Glutamatergic neuron (in vitro differentiated cells): ENCODE results near the gene ANKRD28. TPM values are rescaled to one million over a fixed set of nuclear protein-coding genes. Genes with fewer than 3 reads are reported as not detected.

Source experiments
- DNase-seq: peaks from one replicate; pipeline ENCODE4 v3.0.0; 2022
- H3K27ac Mint-ChIP-seq: one replicate; pipeline ENCODE4 v1.8.0; 2020; ENCODE audit warnings: mild to moderate bottlenecking, mixed read lengths, inconsistent platforms; ENCODE audit not compliant: unreplicated experiment
- H3K27me3 Mint-ChIP-seq: one replicate; pipeline ENCODE4 v1.8.0; 2020; ENCODE audit warnings: mild to moderate bottlenecking, moderate library complexity, mixed read lengths, inconsistent platforms; ENCODE audit not compliant: unreplicated experiment
- H3K36me3 Mint-ChIP-seq: one replicate; pipeline ENCODE4 v1.8.0; 2020; ENCODE audit warnings: mild to moderate bottlenecking, mixed read lengths, inconsistent platforms; ENCODE audit not compliant: unreplicated experiment
- H3K4me1 Mint-ChIP-seq: one replicate; pipeline ENCODE4 v1.8.0; 2020; ENCODE audit warnings: mild to moderate bottlenecking, low read depth, mixed read lengths, inconsistent platforms; ENCODE audit not compliant: unreplicated experiment
- H3K4me3 Mint-ChIP-seq: one replicate; pipeline ENCODE4 v1.8.0; 2020; ENCODE audit warnings: mild to moderate bottlenecking, mixed read lengths, inconsistent platforms; ENCODE audit not compliant: unreplicated experiment
- H3K9me3 Mint-ChIP-seq: one replicate; pipeline ENCODE4 v1.8.0; 2020; ENCODE audit warnings: mild to moderate bottlenecking, moderate library complexity, mixed read lengths, inconsistent platforms; ENCODE audit not compliant: unreplicated experiment
- CTCF ChIP-seq: fragments of 200-600 bp; sonication (generic); IDR thresholded peaks from one replicate; pipeline ENCODE4 v1.5.0; 2021; ENCODE audit not compliant: partially characterized antibody, unreplicated experiment
- total RNA-seq: library from RNA; stranded (reverse); fragmentation: NEBNext Ultra II Directional; extraction: Animal tissue kit (Norgen Biotek cat#: 25700); gene quantifications from one replicate; pipeline ENCODE4 v1.2.1, GENCODE V29; 2021; ENCODE audit not compliant: unreplicated experiment

Gene ANKRD28
- total RNA-seq, 1 donor from 2014 or later: 84.3 TPM

DNA sequence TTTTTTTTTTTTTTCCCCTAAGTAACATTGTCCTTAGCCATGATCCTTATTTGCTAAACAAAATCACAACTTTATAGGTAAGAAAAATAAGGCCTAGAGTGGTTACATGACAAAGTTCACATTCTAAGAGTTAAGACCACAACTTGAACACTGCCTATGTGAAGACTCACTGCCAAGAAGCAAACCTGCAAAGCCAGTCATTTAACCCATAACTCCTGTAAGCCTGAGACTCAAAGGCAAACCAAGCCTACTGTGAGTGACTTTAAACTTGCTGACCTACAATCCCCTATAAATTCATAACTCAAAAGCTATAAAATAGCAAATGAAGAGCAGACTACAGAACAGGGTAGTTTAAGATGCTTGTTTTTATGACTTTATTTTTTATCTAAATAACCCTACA, 12.9 kb upstream of the ANKRD28 start:
- no peak for DNase-seq
- Mint-ChIP-seq H3K27ac (no peak overlapping the region), H3K4me1 (peaks cover 3% of the 10 kb centered on the region), H3K9me3 (no peaks in the 10 kb centered on the region), H3K4me3 (no peak overlapping the region), H3K36me3 (no peaks in the 10 kb centered on the region), H3K27me3 (no peaks in the 10 kb centered on the region)
- TF ChIP-seq CTCF: no peak

GRCh38 chr3:15809313-15809712, 11.5 kb upstream of the ANKRD28 start:
- peaks cover 2% of the 10 kb centered on the region for H3K4me1 Mint-ChIP-seq
- no peaks in the 10 kb centered on the region for H3K27me3 Mint-ChIP-seq
- no peaks in the 10 kb centered on the region for H3K36me3 Mint-ChIP-seq
- no peak for TF ChIP-seq CTCF
- no peak overlapping the region for H3K27ac Mint-ChIP-seq
- no peak overlapping the region for H3K4me3 Mint-ChIP-seq
- no peak for DNase-seq
- H3K9me3 Mint-ChIP-seq: no peaks in the 10 kb centered on the region

- no peaks in the 10 kb centered on the region for H3K36me3 Mint-ChIP-seq
- H3K4me3 Mint-ChIP-seq: no peak overlapping the region
Measured at GRCh38 chr3:15808679-15809310, 11.0 kb upstream of the ANKRD28 start.

DNA sequence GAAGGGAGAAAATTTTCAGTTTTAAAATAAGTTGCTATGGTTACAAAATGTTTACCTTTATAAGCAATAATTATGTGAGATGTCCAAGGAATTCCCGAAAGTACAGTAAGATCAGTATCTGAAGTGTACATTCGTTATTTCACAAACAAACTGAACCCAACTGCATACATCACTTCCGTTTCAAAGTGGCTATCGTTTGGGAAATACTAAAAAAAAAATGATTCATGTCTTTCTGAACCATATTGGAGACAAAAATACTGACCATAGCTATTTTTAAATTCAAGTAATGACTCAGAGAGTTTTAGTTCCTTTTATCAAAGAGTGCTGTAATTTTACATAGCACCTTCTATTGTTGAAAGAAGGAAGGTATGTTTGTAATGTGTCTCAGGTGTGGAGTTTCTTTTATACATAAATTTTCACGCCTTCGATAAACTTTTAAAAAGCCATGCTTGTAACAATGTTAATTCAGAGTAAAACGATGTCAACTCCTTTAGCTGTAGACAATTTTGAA, 8.0 kb upstream of the ANKRD28 start:
- H3K4me3 Mint-ChIP-seq: no peak overlapping the region

More at GRCh38 chr3:15808679-15809310, 11.0 kb upstream of the ANKRD28 start:
- no peaks in the 10 kb centered on the region for H3K27me3 Mint-ChIP-seq
- no peaks in the 10 kb centered on the region for H3K9me3 Mint-ChIP-seq
- H3K27ac Mint-ChIP-seq: no peak overlapping the region
- no peak for DNase-seq
- H3K4me1 Mint-ChIP-seq: peaks cover 2% of the 10 kb centered on the region
- TF ChIP-seq CTCF: no peak

More for the DNA sequence above, 8.0 kb upstream of the ANKRD28 start:
- Mint-ChIP-seq H3K9me3 (no peaks in the 10 kb centered on the region), H3K36me3 (no peaks in the 10 kb centered on the region), H3K27ac (no peak overlapping the region), H3K27me3 (no peaks in the 10 kb centered on the region), H3K4me1 (peaks cover 2% of the 10 kb centered on the region)
- DNase-seq: no peak
- no peak for TF ChIP-seq CTCF
